MM.1S (cell line): ENCODE measurements around the gene CBL.

Experiments
- EZH2 ChIP-seq: fragments of 300-600 bp; sonication (generic); optimal IDR thresholded peaks from 2 replicates; pipeline ENCODE3; 2017; ENCODE audit warnings: low read depth, mild to moderate bottlenecking, antibody characterized with exemption, low read length, mixed read lengths
- TF ChIP-seq, protein P1 (sequence below): fragments of 300-600 bp; sonication (generic); IDR thresholded peaks from 2 replicates; pipeline ENCODE4 v1.5.1; 2016; ENCODE audit warnings: antibody characterized with exemption, low read length, mixed read lengths

DNA sequence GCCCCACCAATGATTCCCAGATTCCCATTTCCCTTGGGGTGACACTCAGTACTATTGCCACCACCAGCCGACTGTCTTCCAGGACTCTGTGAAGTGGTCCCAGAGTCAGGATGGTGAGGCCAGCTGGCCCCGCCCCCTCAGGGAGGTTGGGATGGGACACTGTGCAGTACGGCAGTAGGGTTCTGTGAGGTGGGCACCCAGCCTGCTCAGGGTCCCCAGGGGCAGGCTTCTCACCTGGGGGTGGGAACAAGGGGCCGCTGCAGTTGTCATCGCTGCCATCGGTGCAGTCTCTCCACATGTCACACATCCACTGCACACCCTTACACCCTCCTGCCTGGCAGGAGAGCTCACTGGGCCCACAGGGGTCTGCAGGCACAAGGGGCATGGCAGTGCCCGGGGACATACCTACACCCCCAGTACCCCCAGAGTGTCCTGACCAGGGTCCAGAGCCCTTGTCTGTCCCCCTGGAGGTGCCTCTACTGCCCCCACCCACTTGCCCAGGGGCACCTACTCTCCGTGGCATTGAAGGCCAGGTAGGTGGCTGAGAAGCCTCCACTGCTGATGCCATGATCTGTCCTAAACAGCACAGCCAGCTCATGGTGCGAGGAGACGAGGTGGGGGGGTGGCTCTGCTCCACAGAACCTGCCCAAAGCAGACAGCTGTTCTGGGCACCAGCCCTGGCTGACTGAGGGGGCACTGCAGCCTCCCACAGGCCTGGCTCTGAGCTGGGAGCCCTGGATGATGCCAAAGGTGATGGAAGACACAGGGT is 136.4 kb downstream of the CBL start:
- TF ChIP-seq, protein P1, sequence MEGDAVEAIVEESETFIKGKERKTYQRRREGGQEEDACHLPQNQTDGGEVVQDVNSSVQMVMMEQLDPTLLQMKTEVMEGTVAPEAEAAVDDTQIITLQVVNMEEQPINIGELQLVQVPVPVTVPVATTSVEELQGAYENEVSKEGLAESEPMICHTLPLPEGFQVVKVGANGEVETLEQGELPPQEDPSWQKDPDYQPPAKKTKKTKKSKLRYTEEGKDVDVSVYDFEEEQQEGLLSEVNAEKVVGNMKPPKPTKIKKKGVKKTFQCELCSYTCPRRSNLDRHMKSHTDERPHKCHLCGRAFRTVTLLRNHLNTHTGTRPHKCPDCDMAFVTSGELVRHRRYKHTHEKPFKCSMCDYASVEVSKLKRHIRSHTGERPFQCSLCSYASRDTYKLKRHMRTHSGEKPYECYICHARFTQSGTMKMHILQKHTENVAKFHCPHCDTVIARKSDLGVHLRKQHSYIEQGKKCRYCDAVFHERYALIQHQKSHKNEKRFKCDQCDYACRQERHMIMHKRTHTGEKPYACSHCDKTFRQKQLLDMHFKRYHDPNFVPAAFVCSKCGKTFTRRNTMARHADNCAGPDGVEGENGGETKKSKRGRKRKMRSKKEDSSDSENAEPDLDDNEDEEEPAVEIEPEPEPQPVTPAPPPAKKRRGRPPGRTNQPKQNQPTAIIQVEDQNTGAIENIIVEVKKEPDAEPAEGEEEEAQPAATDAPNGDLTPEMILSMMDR, result no peak
- TF ChIP-seq EZH2, result no peak
